ENCODE results near the gene SEMA5B.

Gene SEMA5B

DNA sequence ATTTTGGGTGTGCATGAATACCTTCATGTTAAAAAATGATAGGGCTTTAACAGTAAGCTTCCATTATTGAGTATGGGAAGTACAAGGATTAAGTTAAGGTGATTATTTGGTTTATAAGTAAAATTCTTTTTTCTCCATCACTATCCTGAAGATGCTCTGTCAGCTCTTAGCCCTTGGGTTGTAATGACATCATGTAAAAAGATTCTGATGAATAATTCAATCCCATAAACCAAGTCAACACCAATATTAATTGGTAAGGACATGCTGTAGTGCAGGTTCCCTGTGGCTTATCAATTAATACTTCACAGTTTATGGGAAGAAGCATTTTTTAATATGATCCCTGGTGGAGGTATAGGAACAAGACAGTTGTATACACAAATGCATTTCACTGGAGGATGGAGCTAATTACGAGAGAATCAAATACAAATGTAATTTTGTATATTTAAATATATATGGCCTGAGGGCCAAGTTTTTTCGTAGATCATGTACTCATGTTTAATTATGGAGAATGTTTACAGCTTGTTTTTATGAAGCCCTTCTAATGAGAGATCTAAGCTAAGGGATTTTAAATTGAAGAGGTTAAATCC lies 145.1 kb downstream of the SEMA5B start:
- TF ChIP-seq POLR2AphosphoS5 (IDR thresholded peaks at IDR 0.05; ENCODE audit: low read depth, low read length) (no peak), SIN3A (IDR thresholded peaks at IDR 0.05; ENCODE audit: borderline replicate concordance, insufficient read depth, low read length) (no peak), FOXP2 (optimal IDR thresholded peaks at IDR 0.05; ENCODE audit: borderline replicate concordance, extremely low read depth, extremely low read length, insufficient read depth) (no peak), TAF1 (IDR thresholded peaks at IDR 0.05; ENCODE audit: borderline replicate concordance, insufficient read depth, low read length) (no peak)
- TF ChIP-seq, protein P1, sequence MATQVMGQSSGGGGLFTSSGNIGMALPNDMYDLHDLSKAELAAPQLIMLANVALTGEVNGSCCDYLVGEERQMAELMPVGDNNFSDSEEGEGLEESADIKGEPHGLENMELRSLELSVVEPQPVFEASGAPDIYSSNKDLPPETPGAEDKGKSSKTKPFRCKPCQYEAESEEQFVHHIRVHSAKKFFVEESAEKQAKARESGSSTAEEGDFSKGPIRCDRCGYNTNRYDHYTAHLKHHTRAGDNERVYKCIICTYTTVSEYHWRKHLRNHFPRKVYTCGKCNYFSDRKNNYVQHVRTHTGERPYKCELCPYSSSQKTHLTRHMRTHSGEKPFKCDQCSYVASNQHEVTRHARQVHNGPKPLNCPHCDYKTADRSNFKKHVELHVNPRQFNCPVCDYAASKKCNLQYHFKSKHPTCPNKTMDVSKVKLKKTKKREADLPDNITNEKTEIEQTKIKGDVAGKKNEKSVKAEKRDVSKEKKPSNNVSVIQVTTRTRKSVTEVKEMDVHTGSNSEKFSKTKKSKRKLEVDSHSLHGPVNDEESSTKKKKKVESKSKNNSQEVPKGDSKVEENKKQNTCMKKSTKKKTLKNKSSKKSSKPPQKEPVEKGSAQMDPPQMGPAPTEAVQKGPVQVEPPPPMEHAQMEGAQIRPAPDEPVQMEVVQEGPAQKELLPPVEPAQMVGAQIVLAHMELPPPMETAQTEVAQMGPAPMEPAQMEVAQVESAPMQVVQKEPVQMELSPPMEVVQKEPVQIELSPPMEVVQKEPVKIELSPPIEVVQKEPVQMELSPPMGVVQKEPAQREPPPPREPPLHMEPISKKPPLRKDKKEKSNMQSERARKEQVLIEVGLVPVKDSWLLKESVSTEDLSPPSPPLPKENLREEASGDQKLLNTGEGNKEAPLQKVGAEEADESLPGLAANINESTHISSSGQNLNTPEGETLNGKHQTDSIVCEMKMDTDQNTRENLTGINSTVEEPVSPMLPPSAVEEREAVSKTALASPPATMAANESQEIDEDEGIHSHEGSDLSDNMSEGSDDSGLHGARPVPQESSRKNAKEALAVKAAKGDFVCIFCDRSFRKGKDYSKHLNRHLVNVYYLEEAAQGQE (IDR thresholded peaks at IDR 0.05; ENCODE audit: insufficient read depth in 1 of 2, low read depth in 2 of 2, low read length in 2 of 2), result no peak

- TF ChIP-seq FOXP2 (optimal IDR thresholded peaks at IDR 0.05; ENCODE audit: borderline replicate concordance, extremely low read depth, extremely low read length, insufficient read depth) (no peak), TAF1 (IDR thresholded peaks at IDR 0.05; ENCODE audit: borderline replicate concordance, insufficient read depth, low read length) (no peak), SIN3A (IDR thresholded peaks at IDR 0.05; ENCODE audit: borderline replicate concordance, insufficient read depth, low read length) (no peak), POLR2AphosphoS5 (IDR thresholded peaks at IDR 0.05; ENCODE audit: low read depth, low read length) (no peak)
- TF ChIP-seq, protein P1 (IDR thresholded peaks at IDR 0.05; ENCODE audit: insufficient read depth in 1 of 2, low read depth in 2 of 2, low read length in 2 of 2), result no peak
Measured at GRCh38 chr3:122880624-122881023, 146.9 kb downstream of the SEMA5B start.

- TF ChIP-seq FOXP2 (optimal IDR thresholded peaks at IDR 0.05; ENCODE audit: borderline replicate concordance, extremely low read depth, extremely low read length, insufficient read depth), result no peak
- no peak for TF ChIP-seq TAF1 (IDR thresholded peaks at IDR 0.05; ENCODE audit: borderline replicate concordance, insufficient read depth, low read length)
- no peak for TF ChIP-seq POLR2AphosphoS5 (IDR thresholded peaks at IDR 0.05; ENCODE audit: low read depth, low read length)
- TF ChIP-seq, protein P1 (IDR thresholded peaks at IDR 0.05; ENCODE audit: insufficient read depth in 1 of 2, low read depth in 2 of 2, low read length in 2 of 2), result no peak
- no peak for TF ChIP-seq SIN3A (IDR thresholded peaks at IDR 0.05; ENCODE audit: borderline replicate concordance, insufficient read depth, low read length)
Measured at GRCh38 chr3:122880173-122880572, 147.4 kb downstream of the SEMA5B start.

- TF ChIP-seq TAF1 (IDR thresholded peaks at IDR 0.05; ENCODE audit: borderline replicate concordance, insufficient read depth, low read length) (no peak), FOXP2 (optimal IDR thresholded peaks at IDR 0.05; ENCODE audit: borderline replicate concordance, extremely low read depth, extremely low read length, insufficient read depth) (no peak), POLR2AphosphoS5 (IDR thresholded peaks at IDR 0.05; ENCODE audit: low read depth, low read length) (no peak)
Measured at GRCh38 chr3:122875547-122876127, 151.9 kb downstream of the SEMA5B start.

DNA sequence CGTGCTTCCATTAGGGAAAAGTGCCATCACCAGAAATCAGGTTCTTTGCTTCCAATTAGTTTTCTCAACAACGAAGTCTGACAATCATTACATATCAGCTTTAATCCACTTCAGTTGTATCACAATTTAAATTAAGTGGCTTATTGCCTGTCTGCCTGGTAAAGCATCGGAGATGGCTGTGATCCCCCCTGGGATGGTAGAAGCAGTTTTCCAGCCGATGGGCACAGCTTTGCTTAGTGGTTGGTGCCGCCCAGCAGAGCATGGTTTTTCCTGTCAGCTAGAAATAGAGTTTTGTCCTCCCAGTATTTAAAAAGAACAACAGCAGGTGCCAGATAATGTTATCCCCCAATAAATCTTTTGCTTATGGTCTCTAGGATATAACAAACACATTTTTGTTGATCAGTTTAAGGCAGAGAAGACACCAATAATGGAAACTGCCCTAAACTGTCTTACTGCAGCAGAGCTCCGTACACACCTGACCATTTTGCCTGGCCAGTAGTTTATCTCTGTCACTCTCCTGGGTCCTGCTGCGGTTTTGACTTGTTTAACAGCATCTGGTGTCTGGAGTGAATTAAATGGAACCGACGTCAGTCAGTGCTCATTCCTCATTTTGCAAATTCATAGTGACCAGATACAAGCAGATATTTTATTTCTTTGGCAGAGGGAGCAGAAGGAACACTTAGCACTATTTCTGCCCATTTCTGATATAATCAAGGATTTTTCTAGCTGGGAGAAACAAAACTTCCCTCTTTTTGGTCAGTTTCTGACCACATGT lies 153.6 kb downstream of the SEMA5B start:
- no peak for TF ChIP-seq TAF1 (IDR thresholded peaks at IDR 0.05; ENCODE audit: borderline replicate concordance, insufficient read depth, low read length)

GRCh38 chr3:122868322-122868721 lies 159.2 kb downstream of the SEMA5B start:
- TF ChIP-seq SIN3A (IDR thresholded peaks at IDR 0.05; ENCODE audit: borderline replicate concordance, insufficient read depth, low read length) (no peak), FOXP2 (optimal IDR thresholded peaks at IDR 0.05; ENCODE audit: borderline replicate concordance, extremely low read depth, extremely low read length, insufficient read depth) (no peak), POLR2AphosphoS5 (IDR thresholded peaks at IDR 0.05; ENCODE audit: low read depth, low read length) (no peak), TAF1 (IDR thresholded peaks at IDR 0.05; ENCODE audit: borderline replicate concordance, insufficient read depth, low read length) (no peak)
- TF ChIP-seq, protein P1 (IDR thresholded peaks at IDR 0.05; ENCODE audit: insufficient read depth in 1 of 2, low read depth in 2 of 2, low read length in 2 of 2), result no peak

All from PFSK-1 (cell line).